ENCODE data around the gene SRF.
A peak's percentile ranks its signal among the peaks of the same experiment; 100 is the strongest.

SRF gene

DNA sequence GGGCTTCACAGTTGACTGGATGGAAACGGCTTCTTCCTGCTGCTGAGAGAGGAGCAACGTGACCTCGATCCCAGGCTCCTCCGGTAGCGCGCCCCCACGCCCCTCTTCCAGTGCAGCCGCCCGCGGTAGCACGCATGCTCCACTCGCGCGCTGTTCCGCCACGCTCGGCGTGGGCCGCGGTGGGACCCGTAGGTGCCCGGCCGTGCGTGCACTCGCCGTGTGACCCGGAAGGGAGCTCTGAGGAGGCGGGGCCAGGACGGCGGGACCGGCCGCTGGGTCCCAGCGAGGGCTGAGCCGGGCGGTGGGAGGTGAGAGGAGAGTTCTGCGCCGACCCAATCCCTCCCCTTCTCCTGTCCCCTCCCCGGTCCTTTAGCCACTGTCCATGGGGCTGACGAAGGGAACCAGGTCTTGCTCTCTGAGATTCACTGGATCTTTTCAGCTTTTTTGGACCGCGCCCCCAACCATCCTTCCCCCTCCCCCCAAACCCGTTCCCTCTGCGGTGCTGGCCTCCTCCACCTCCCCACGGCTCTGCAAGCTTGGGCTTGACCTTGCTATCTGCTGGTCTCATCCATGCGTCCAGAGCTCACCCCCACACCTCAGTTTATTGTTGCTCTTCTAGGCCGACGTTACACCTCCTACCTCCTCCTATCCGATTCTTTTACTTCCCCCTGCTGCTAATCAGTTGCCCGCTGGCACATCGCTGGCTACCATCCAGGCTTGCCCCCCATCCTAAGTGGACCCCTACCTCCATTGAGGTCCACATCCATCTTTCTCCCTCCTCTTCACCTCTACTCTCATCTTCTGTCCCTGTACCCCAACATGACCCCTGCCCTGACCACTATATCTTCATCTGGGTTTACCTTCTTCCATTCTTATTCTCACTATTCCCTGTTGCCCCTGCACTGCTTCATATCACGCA lies 11.1 kb downstream of the SRF start, which contains the start of gene CUL9:
TSS of gene CUL9 (plus strand) at position 255 of the 919 bp plus-strand sequence. CDS start 2,115 bp downstream, outside the sequence.
- DNase-seq (ENCODE audit: low read depth in 4 of 4, low spot score in 1 of 4): peak; percentile 41 to 76 (median 56)

DNA sequence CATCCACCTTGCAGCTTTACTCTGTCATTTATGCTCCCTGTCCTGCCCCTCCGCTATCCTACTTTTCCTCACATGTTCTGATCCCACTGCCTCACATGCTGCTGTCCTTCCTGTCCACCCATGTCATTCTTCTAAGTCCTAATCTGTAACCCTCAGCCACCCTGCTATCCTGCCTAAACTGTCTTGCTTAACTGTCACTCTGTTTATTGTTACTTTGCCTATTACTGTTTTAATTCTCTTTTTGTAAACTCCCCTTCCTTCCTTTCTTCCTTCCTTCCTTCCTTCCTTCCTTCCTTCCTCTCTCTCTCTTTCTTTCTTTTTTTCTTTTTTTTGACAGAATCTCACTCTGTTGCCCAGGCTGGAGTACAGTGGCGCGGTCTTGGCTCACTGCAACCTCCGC lies 12.4 kb downstream of the SRF start:
- no peak for DNase-seq (ENCODE audit: low read depth in 4 of 4, low spot score in 1 of 4)

DNA sequence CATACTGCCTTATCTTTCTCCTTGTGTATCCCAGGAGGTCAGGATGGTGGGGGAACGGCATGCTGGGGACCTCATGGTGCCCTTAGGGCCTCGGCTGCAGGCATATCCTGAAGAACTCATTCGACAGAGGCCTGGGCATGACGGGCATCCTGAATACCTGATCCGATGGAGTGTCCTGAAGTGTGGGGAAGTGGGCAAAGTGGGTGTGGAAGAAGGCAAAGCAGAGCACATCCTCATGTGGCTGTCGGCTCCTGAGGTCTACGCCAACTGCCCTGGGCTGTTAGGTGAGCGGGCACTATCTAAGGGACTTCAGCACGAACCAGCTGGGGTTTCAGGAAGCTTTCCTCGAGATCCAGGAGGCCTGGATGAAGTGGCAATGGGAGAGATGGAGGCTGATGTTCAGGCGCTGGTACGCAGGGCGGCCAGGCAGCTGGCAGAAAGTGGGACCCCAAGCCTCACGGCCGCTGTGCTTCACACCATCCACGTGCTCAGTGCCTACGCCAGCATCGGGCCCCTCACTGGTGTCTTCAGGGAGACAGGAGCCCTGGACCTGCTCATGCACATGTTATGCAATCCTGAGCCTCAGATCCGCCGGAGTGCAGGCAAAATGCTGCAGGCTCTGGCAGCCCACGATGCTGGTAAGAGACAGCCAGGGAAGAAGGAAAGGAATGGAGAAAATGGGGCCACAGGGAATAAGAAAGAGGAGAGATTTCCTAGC lies 13.4 kb downstream of the SRF start:
- DNase-seq (ENCODE audit: low read depth in 4 of 4, low spot score in 1 of 4): no peak

DNA sequence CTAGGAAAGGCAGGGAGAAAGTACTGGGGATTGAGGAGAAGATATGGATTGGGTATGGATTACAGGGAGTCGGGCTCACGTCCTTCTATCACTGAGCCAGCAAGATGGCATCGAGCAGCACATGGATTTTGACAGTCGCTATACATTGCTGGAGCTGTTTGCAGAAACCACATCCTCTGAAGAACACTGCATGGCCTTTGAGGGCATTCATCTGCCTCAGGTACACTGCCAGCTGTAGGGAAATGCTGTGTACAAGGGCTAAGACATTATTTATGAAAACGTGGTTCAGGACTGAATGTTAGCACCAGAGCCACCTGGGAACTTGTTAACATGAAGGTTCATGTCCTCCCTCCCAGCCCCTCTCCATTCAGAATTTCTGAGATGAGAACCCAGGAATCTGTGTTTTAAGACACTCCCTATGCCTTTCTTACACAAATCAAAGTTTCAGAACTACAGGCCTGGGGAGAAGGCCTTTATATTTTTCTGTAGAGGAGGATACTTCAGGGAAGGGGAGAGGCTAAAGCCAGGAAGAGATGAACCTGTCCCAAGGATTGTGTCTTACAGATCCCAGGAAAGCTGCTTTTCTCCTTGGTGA lies 14.4 kb downstream of the SRF start:
- DNase-seq (ENCODE audit: low read depth in 4 of 4, low spot score in 1 of 4): no peak

- DNase-seq (ENCODE audit: low read depth in 4 of 4, low spot score in 1 of 4): no peak
These were observed 14.9 kb downstream of the SRF start for GRCh38 chr6:43186019-43186418.

- no peak for DNase-seq (ENCODE audit: low read depth in 4 of 4, low spot score in 1 of 4)
These were observed 15.6 kb downstream of the SRF start for GRCh38 chr6:43186706-43187105.

GRCh38 chr6:43187821-43188220 lies 16.8 kb downstream of the SRF start:
- DNase-seq (ENCODE audit: low read depth in 4 of 4, low spot score in 1 of 4): no peak

DNA sequence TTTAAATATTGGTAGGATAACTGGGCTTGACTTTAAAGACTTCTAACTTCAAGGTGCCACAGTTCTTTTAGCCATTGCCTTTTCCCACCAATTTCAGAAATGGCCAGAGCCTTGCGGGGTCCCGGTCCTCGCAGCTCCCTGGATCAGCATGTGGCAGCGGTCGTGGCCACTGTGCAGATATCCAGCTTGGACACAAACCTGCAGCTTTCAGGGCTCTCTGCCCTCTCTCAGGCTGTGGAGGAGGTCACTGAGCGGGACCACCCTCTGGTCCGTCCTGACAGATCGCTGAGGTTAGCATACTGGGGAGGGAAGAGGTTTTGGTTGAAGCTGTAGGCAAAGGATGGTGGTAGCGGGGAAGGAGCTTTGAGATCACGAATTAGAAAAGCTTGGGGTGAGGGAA lies 17.4 kb downstream of the SRF start:
- no peak for DNase-seq (ENCODE audit: low read depth in 4 of 4, low spot score in 1 of 4)

GRCh38 chr6:43189776-43190304 lies 18.8 kb downstream of the SRF start:
- DNase-seq (ENCODE audit: low read depth in 4 of 4, low spot score in 1 of 4): no peak

DNA sequence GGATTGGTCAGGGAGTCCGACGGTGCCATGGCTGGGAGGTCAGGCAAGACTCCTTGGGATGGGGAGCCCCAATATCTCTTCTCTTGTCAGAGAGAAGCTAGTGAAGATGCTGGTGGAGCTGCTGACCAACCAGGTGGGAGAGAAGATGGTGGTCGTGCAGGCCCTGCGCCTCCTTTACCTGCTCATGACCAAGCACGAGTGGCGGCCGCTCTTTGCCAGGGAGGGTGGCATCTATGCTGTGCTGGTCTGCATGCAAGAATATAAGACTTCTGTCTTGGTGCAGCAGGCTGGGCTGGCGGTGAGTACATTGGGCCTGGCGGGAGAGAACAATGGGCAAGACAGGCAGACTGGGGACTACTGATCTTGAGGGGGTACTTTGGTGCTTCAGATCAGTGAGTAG lies 21.8 kb downstream of the SRF start:
- DNase-seq (ENCODE audit: low read depth in 4 of 4, low spot score in 1 of 4): no peak

DNA sequence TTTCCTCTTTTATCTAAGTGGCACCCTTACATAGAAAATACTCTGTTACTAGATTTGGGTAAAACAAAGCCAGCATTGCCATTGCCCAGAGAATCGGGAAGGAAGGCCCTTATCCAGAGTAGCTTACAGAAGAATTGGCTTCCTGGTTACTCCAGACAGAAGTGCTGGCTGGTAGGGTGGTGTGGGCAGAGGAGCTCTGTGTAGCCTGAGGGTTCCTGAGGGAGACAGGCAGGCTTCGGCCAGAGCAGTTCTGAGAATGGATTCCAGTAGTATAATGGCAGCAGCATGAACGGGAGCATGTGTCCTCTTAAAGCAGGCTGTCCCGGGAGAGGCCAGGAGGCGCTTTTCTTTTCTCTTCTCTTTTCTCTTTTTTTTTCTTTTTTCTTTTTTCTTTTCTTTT lies 22.9 kb downstream of the SRF start:
- no peak for DNase-seq (ENCODE audit: low read depth in 4 of 4, low spot score in 1 of 4)

DNA sequence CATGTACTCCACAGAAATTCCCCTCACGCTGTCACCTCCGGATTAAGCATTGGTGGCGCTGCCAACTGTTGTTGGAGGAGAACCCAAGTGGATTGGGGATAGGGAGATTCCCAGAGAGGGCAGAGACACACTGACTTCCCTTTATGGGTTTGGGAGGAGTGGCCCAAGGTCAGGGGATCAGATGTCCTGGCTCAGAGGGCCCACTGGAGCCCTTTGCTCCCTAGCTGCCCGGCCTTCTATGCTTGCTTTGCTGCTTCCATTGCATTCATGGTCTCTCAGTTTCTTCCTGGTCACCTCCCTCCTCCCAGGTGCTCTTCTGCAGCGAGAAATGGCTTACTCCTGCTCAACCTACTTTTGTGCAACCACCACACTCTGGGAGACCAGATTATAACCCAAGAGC lies 25.3 kb downstream of the SRF start:
- DNase-seq (ENCODE audit: low read depth in 4 of 4, low spot score in 1 of 4): no peak

GRCh38 chr6:43199912-43200311 lies 28.8 kb downstream of the SRF start:
- no peak for DNase-seq (ENCODE audit: low read depth in 4 of 4, low spot score in 1 of 4)

GRCh38 chr6:43200541-43200940 lies 29.5 kb downstream of the SRF start:
- DNase-seq (ENCODE audit: low read depth in 4 of 4, low spot score in 1 of 4): no peak

- DNase-seq (ENCODE audit: low read depth in 4 of 4, low spot score in 1 of 4): no peak
These were observed 31.4 kb downstream of the SRF start for GRCh38 chr6:43202451-43202850.

DNA sequence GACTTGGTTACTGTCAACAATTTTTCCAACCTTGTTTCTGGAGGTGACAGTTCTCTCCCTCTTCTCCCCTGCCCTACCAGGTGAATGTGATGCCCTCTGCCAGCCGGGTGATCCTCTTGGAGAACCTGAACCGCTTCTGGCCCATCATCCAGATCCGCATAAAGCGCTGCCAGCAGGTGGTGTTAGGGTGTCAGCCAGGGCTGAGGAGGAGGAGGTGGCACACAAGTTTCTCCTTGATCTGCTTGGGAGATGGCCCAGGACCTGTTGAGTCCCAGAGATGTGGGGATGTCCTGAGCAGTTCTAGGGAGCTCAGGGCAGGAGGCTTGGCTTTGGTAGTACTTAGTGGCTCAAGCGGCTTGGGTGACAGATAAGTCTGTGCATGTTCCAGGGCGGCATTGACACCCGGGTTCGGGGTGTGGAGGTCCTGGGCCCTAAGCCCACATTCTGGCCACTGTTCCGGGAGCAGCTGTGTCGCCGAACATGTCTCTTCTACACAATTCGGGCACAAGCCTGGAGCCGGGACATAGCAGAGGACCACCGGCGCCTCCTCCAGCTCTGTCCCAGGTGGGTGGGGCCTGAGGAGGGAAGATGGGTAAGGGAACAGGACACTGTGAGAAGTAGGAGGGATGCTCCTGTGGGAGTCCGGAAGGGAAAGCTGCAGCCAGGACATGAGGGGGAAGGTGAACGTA lies 32.1 kb downstream of the SRF start:
- DNase-seq (ENCODE audit: low read depth in 4 of 4, low spot score in 1 of 4): no peak

- no peak for DNase-seq (ENCODE audit: low read depth in 4 of 4, low spot score in 1 of 4)
These were observed 32.6 kb downstream of the SRF start for GRCh38 chr6:43203718-43204095.

DNA sequence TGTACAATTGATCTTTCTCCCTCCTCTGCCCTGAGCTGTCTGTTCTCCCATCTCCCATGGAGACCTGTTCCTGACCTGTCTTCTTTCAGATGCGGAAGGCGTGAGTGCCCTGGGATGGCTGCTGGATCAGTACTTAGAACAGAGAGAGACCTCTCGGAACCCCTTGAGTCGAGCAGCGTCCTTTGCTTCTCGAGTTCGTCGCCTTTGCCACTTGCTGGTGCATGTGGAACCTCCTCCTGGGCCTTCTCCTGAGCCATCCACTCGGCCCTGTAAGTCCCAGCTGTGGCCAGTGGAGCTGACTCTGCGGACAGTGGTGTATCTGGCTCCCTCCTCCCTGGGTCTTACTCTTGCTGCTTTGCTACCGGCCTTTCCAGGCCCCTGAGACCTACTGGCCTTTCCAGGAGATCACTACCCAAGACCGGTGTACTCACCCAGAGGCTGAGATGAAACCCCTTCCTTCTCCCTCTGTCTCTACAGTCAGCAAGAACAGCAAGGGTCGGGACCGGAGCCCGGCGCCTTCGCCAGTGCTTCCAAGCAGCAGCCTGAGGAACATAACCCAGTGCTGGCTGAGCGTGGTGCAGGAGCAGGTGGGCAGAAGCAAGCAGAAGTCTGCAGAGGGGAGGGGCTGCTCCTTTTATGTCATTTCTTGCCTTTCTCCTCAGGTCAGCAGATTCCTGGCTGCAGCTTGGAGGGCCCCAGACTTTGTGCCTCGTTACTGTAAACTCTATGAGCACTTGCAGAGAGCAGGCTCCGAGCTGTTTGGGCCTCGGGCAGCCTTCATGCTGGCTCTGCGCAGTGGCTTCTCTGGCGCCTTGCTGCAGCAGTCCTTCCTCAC lies 33.4 kb downstream of the SRF start:
- no peak for DNase-seq (ENCODE audit: low read depth in 4 of 4, low spot score in 1 of 4)

DNA sequence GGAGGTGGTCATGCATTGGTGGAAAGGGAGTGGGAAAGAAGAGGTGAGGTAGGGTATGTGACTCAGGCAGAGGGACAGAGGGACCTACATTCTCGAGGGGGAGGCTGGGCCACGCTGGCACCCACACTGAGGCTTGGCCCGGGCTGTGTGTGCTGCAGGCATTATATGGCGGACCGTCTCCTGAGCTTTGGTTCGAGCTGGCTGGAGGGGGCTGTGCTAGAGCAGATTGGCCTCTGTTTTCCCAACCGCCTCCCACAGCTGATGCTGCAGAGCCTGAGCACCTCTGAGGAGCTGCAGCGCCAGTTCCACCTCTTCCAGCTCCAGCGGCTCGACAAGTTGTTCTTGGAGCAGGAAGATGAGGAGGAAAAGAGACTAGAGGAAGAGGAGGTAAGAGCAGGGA lies 34.8 kb downstream of the SRF start:
- DNase-seq (ENCODE audit: low read depth in 4 of 4, low spot score in 1 of 4): no peak

- DNase-seq (ENCODE audit: low read depth in 4 of 4, low spot score in 1 of 4): no peak
These were observed 36.2 kb downstream of the SRF start for GRCh38 chr6:43207286-43207685.
